T-helper 2 cell treated with Interferon-gamma antibody and Interleukin-4, amounts not matched to agents 100 ng/mL and 5 ng/mL, for 36 hours (primary cell): Measurements from ENCODE around the gene USP43. TPM values are rescaled to one million over a fixed set of nuclear protein-coding genes. Genes with fewer than 3 reads are reported as not detected.
"Not testable (repeated sequence)": the region's sequence is repeated elsewhere in the genome, so short reads cannot be mapped to it uniquely, and the experiment has no call there.

Source experiments
- intact Hi-C: fragments of 100-400 bp; cut with micrococcal nuclease; formaldehyde crosslinking; loops from one replicate; pipeline ENCODE4 v1.15.1; 2023
- total RNA-seq: library from RNA; stranded (reverse); gene quantifications from 2 replicates; pipeline ENCODE4 v1.2.3, GENCODE V29; 2022

Gene USP43
- total RNA-seq, 1 donor from 2014 or later: 0.14 TPM

GRCh38 chr17:9658593-9659211 lies 13.4 kb downstream of the USP43 start:
- intact Hi-C loops: no loop called here

GRCh38 chr17:9661027-9661426 lies 15.7 kb downstream of the USP43 start:
- intact Hi-C loops: no loop called here

GRCh38 chr17:9663511-9663910 lies 18.2 kb downstream of the USP43 start:
- intact Hi-C loops: not testable (repeated sequence)

GRCh38 chr17:9666461-9667050 lies 21.2 kb downstream of the USP43 start:
- intact Hi-C loops: no loop called here

GRCh38 chr17:9668517-9668916 lies 23.2 kb downstream of the USP43 start:
- intact Hi-C loops: no loop called here

- intact Hi-C loops: no loop called here
Measured at GRCh38 chr17:9669551-9670008, 24.3 kb downstream of the USP43 start.

- intact Hi-C loops: no loop called here
Measured at GRCh38 chr17:9670596-9670995, 25.3 kb downstream of the USP43 start.

GRCh38 chr17:9671559-9671958 lies 26.2 kb downstream of the USP43 start:
- intact Hi-C loops: no loop called here

GRCh38 chr17:9672266-9672665 lies 26.9 kb downstream of the USP43 start:
- intact Hi-C loops: no loop called here

GRCh38 chr17:9672691-9673090 lies 27.4 kb downstream of the USP43 start:
- intact Hi-C loops: no loop called here

- intact Hi-C loops: loop anchor here (2.0 kb wide), 1 partner anchor 99 kb away; the partner anchor contains the start of gene CFAP52
Measured at GRCh38 chr17:9676084-9676483, 30.8 kb downstream of the USP43 start.

GRCh38 chr17:9676820-9677310 lies 31.5 kb downstream of the USP43 start:
- intact Hi-C loops: loop anchor here (2.0 kb wide), 1 partner anchor 100 kb away; the partner anchor contains the start of gene CFAP52

- intact Hi-C loops: loop anchor here (2.0 kb wide), 1 partner anchor 101 kb away; the partner anchor contains the start of gene CFAP52
Measured at GRCh38 chr17:9677411-9677810, 32.1 kb downstream of the USP43 start.

- intact Hi-C loops: loop anchor here (2.0 kb wide), 1 partner anchor 101 kb away; the partner anchor contains the start of gene CFAP52
Measured at GRCh38 chr17:9677896-9678295, 32.6 kb downstream of the USP43 start.

GRCh38 chr17:9684955-9685621 lies 39.8 kb downstream of the USP43 start:
- intact Hi-C loops: no loop called here

GRCh38 chr17:9693755-9694154 lies 48.4 kb downstream of the USP43 start:
- intact Hi-C loops: no loop called here

GRCh38 chr17:9696279-9697044 lies 51.1 kb downstream of the USP43 start:
- intact Hi-C loops: no loop called here

- intact Hi-C loops: no loop called here
Measured at GRCh38 chr17:9700136-9700535, 54.8 kb downstream of the USP43 start.

- intact Hi-C loops: no loop called here
Measured at GRCh38 chr17:9700754-9701476, 55.6 kb downstream of the USP43 start.

- intact Hi-C loops: no loop called here
Measured at GRCh38 chr17:9702482-9702881, 57.2 kb downstream of the USP43 start.
